Measurements from ENCODE around the gene TMEM125.

DNA sequence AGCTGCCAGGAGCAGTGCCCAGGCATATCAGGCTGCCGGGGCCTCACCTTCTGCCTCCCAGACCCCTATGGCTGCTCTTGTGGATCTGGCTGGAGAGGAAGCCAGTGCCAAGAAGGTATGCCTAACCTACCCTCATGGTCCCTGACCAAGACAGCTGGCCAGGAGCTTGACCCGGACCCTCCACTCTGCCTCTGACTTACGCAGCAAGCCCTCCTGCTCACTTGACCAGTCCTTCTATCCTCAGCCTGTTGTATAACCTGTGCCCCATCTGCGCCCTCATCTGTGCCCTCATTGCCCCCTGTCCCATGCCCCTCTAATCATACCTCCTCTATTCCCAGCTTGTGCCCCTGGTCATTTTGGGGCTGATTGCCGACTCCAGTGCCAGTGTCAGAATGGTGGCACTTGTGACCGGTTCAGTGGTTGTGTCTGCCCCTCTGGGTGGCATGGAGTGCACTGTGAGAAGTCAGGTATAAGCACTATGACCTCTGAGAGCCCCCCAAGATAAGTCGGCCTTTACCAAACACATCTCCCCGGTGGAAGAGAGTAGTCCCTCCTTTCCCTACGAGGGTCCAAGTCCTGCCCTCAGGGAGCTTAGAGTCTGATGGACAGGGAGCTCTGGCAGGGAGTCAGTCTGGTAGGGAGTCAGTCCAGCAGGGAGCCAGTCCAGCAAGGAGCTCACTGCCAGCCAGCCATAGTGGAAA lies 37.8 kb downstream of the TMEM125 start:
- TF ChIP-seq EP300 (IDR thresholded peaks at IDR 0.05; ENCODE audit: borderline replicate concordance) (no peak), TAF1 (IDR thresholded peaks at IDR 0.05; ENCODE audit: low read depth) (no peak), EGR1 (IDR thresholded peaks at IDR 0.05) (no peak), NFIC (IDR thresholded peaks at IDR 0.05) (no peak)
